IPS-18c (cell line): ENCODE data around the gene VPS13D.
"Not testable (repeated sequence)": the region's sequence is repeated elsewhere in the genome, so short reads cannot be mapped to it uniquely, and the experiment has no call there.

Experiments
- H3K4me3 ChIP-seq: 2 replicates; pipeline ENCODE4 v1.7.0; 2013; ENCODE audit warnings: low read depth, mild to moderate bottlenecking, low read length, moderate library complexity; ENCODE audit not compliant: insufficient read depth
- H3K9me3 ChIP-seq: one replicate; pipeline ENCODE4 v1.6.1; 2013; ENCODE audit warnings: mild to moderate bottlenecking, low read length, moderate library complexity; ENCODE audit not compliant: control insufficient read depth, insufficient read depth

The VPS13D gene

GRCh38 chr1:12450756-12451559 is 221.1 kb downstream of the VPS13D start:
- H3K9me3 ChIP-seq: no peaks in the 10 kb centered on the region
- H3K4me3 ChIP-seq: no peak overlapping the region

- no peak overlapping the region for H3K4me3 ChIP-seq
- no peaks in the 10 kb centered on the region for H3K9me3 ChIP-seq
Observed at GRCh38 chr1:12451560-12451900, 221.7 kb downstream of the VPS13D start.

- H3K9me3 ChIP-seq: no peaks in the 10 kb centered on the region
Observed at GRCh38 chr1:12452262-12452661, 222.4 kb downstream of the VPS13D start.

GRCh38 chr1:12453400-12454343 is 223.8 kb downstream of the VPS13D start:
- Histone ChIP-seq H3K4me3 (no peak overlapping the region), H3K9me3 (no peaks in the 10 kb centered on the region)

More at GRCh38 chr1:12452262-12452661, 222.4 kb downstream of the VPS13D start:
- no peak overlapping the region for H3K4me3 ChIP-seq

DNA sequence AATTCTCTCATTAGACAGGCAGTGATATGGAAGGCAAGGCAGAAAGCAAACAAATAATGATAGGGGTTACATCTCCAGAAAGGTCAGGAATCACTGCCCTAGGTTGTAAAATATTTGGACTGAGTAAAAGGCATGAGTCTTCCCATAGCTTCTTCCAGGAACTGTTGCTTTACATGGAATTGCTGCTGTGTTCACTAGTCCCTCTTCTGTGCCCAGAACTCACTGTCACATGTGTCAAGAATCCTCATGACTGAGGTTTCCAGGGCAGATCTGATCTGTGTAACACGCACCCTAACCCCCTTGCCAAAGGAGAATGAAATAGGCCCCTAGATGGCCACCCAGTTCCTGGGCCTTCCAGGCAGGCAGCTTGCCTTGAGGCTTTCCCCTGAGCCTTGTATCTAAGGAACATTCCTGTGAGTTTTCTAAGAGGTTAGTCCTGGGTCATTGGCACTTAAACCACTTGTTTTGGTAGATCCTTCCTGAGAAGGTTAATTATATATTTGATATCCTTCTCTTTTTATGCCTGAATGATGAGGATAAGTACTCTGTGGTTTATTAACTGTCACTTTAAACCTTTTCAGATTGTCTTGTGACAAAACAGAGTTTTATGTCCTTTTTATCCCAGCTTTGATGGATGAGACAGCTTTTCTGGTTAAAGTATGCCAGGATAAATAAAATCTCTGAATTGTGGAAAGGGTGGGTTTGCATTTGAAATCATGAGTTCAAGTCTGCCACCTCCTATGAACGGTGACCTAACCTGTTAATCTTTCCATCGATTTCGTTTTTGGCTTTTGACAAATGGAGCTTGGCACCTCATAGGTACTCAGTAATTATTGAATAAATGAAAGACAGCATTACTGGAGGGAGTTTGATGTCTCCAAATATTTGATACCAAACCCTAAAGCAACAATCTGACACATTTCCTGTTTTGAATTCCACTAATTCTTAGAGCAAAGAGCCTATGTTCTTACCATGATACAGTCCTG is 224.9 kb downstream of the VPS13D start:
- Histone ChIP-seq H3K9me3 (no peaks in the 10 kb centered on the region), H3K4me3 (no peak overlapping the region)

DNA sequence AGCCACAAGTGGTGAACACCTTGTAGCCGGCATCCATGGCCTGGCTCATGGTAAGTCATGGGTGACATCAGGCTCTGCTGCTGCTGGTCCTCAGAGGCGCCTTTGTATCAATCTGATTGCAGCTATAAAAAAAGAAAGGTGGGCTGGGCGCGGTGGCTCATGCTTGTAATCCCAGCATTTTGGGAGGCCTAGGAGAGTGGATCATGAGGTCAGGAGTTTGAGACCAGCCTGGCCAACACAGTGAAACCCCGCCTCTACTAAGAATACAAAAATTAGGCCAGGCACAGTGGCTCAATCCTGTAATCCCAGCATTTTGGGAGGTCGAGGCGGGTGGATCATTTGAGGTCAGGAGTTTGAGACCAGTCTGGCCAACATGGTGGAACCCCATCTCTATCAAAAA is 226.3 kb downstream of the VPS13D start:
- not testable (repeated sequence) for H3K9me3 ChIP-seq, H3K4me3 ChIP-seq

DNA sequence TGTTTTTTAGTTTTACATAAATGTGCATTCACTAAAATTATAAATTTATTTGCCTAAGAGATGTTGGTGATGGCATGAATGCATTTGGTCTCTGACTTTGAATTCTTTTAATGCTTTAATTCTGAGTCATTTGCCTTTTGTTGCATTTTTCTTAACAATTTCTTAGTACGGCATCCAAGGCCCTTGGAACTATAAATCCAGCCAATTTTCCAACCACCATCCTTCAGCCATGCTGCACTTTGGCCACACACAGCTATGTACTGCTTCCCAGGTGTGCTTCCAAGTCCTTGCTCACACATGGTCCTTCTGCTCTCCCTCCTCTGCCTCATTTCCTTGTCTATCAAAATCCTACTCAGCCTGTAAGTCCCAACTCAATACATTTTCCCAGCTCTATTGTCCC is 227.1 kb downstream of the VPS13D start:
- Histone ChIP-seq H3K9me3 (no peaks in the 10 kb centered on the region), H3K4me3 (no peak overlapping the region)

DNA sequence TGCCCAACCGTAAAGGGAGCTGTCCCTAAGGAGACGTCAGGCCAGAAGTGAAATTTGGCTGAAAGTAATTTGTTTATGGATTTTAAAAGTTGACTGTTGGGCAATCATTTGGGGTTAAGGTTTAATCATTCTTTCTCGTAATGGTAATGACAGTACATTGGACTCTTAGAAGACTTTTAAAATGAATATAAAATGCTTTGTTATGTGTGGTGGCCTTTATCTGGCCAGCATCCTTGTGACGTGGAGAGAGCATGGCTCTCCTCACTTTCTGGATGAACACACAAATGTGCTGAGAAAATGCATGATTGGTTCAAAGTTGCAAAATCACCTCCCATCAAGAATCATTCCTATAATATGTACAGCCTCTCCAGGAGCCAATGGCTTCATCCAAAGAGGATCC is 227.9 kb downstream of the VPS13D start:
- no peaks in the 10 kb centered on the region for H3K9me3 ChIP-seq
- no peak overlapping the region for H3K4me3 ChIP-seq

DNA sequence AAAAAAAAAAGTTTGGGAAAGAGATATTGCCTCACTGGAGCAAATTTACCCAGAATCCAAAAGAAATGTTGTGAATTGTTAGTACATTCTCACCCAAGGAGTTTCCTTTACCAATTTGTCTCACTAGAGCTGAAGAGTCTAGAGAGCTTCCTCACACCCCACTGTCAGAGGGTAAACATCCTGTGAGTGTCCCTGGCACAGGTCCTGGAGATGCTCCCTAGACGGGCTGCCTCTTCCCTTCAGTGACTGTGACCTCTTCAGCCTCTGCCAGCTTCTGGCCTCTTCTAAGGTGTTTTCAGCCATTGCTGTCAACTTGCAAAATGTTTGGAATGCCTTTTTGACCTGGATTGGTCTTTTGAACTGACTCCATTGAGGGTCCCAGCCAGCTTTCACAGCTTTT is 228.7 kb downstream of the VPS13D start:
- no peaks in the 10 kb centered on the region for H3K9me3 ChIP-seq
- no peak overlapping the region for H3K4me3 ChIP-seq

DNA sequence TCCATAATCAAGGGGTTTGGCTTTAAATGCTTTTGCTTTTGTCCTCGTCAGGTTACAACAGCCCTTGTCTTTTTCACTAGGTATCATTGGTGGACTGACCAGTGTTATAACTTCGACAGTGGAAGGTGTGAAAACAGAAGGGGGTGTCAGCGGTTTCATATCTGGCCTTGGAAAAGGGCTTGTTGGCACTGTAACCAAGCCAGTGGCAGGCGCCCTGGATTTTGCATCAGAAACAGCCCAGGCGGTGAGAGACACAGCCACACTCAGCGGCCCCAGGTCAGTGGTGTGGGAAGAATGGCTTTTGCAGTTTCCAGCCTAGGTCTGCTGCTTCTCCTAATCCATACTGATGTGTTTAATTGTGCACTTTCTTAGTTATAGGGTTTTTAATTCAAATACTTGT is 230.3 kb downstream of the VPS13D start:
- Histone ChIP-seq H3K4me3 (no peak overlapping the region), H3K9me3 (no peaks in the 10 kb centered on the region)

DNA sequence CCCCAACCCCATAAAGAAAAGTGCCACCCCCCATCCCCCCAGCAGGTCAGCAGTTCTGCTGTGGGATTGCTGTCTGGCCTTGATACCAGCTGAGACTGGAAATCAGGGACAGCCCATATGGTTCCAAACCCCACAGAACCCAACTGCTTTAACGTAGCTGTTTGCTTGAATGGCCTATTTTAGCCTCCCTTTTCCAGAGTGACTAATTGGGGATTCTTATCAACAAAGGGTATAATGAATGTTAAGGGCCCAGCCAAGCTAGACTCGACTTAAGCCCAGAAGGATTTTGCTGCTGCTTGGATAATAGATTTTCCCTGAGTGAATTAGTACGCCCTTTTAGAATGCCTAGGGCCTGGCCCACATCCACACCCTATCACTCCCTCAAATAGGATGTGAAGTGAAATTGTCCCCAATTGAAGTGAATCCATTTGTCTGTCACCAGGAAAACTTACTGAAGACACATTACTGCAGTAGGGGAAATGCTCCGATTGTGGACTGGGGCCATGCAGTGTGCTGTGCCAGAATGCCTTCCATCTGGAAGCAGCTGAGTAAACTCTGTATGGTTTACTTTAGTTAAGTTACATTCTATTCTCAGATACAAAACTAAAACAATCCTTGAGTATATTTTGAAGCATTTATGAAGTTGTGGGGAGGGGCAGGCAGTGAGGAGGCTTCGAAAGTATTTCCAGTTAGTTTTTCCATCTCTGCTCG is 231.2 kb downstream of the VPS13D start:
- H3K9me3 ChIP-seq: no peaks in the 10 kb centered on the region
- H3K4me3 ChIP-seq: no peak overlapping the region

DNA sequence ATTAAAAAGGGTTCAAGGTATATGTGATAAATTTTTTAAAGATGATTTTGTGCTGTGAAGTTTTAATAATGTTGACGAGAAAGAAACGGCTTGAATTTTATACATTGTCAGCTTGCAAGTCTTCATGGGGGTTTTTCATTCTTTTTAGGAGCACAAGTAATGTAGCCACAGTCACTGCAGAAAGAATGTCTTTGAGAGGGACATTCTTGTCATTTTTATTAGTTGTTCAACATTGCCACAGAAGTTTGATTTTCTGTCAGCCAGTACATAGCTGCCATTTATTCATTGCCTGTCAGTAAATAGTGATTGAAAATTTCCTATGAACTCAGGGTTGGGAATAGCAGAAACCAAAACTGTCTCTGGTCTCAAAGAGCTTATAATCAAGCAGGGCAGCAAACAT is 231.9 kb downstream of the VPS13D start:
- Histone ChIP-seq H3K4me3 (no peak overlapping the region), H3K9me3 (no peaks in the 10 kb centered on the region)

GRCh38 chr1:12462586-12462985 is 232.8 kb downstream of the VPS13D start:
- Histone ChIP-seq H3K4me3 (no peak overlapping the region), H3K9me3 (no peaks in the 10 kb centered on the region)

DNA sequence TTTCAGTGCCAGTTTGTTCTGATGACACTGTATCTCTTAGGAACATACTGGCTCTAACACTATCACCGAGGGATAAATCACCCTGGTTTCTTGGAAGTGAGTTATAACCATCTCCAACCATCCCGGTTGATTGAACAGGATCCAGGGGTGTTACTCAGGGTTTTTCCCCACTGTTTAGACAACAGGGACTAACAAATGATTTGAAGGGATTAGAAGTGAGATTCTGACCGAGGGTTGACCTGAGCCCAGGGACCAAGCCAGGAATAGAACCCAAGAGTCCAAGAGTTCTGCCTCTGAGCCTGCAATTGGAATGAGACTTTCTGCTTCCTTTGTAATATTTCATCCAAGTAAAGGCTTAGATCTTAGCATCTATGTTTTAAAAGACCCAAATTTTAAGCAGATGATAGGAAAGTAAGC is 234.2 kb downstream of the VPS13D start:
- no peaks in the 10 kb centered on the region for H3K9me3 ChIP-seq
- no peak overlapping the region for H3K4me3 ChIP-seq

GRCh38 chr1:12464598-12465056 is 234.8 kb downstream of the VPS13D start:
- Histone ChIP-seq H3K9me3 (no peaks in the 10 kb centered on the region), H3K4me3 (no peak overlapping the region)

GRCh38 chr1:12465126-12465525 is 235.3 kb downstream of the VPS13D start:
- Histone ChIP-seq H3K4me3 (no peak overlapping the region), H3K9me3 (no peaks in the 10 kb centered on the region)
